ENCODE data around the gene NPR1.
"Not testable (repeated sequence)": the region's sequence is repeated elsewhere in the genome, so short reads cannot be mapped to it uniquely, and the experiment has no call there.

The NPR1 gene

GRCh38 chr1:153669606-153670005, 8.9 kb upstream of the NPR1 start:
- no peaks in the 10 kb centered on the region for H3K9me3 ChIP-seq (ENCODE audit: control insufficient read depth, insufficient read depth, low read depth, low read length)
- H3K4me1 ChIP-seq (ENCODE audit: control insufficient read depth, insufficient read depth, low read length), result no peaks in the 10 kb centered on the region
- H3K36me3 ChIP-seq (ENCODE audit: control insufficient read depth, insufficient read depth, low read length), result peaks cover 57% of the 10 kb centered on the region
- peak overlapping the region; percentile 84 for H3K4me3 ChIP-seq (ENCODE audit: low read depth, low read length)
- no peak overlapping the region for H3K27ac ChIP-seq (ENCODE audit: low read depth, low read length)
- no peaks in the 10 kb centered on the region for H3K27me3 ChIP-seq (ENCODE audit: control insufficient read depth, insufficient read depth, low read length)
- peak overlapping the region; percentile 96 for H3K9ac ChIP-seq (ENCODE audit: low read length)

- Histone ChIP-seq H3K27me3 (ENCODE audit: control insufficient read depth, insufficient read depth, low read length) (no peaks in the 10 kb centered on the region), H3K4me3 (ENCODE audit: low read depth, low read length) (peak overlapping the region; percentile 84), H3K9me3 (ENCODE audit: control insufficient read depth, insufficient read depth, low read depth, low read length) (no peaks in the 10 kb centered on the region), H3K36me3 (ENCODE audit: control insufficient read depth, insufficient read depth, low read length) (peaks cover 49% of the 10 kb centered on the region), H3K4me1 (ENCODE audit: control insufficient read depth, insufficient read depth, low read length) (no peaks in the 10 kb centered on the region), H3K27ac (ENCODE audit: low read depth, low read length) (peak overlapping the region; percentile 78), H3K9ac (ENCODE audit: low read length) (peak overlapping the region; percentile 96)
These were observed 8.1 kb upstream of the NPR1 start for GRCh38 chr1:153670257-153670858.

GRCh38 chr1:153670859-153671627, 7.4 kb upstream of the NPR1 start, which contains the start of gene ILF2:
TSS of gene ILF2 (minus strand) at chr1:153670993. CDS start at chr1:153670922, 71 bp downstream.
- H3K36me3 ChIP-seq (ENCODE audit: control insufficient read depth, insufficient read depth, low read length), result peaks cover 42% of the 10 kb centered on the region
- no peaks in the 10 kb centered on the region for H3K9me3 ChIP-seq (ENCODE audit: control insufficient read depth, insufficient read depth, low read depth, low read length)
- H3K4me3 ChIP-seq (ENCODE audit: low read depth, low read length), result peak within 1 kb of the TSS; percentile 84
- no peaks in the 10 kb centered on the region for H3K4me1 ChIP-seq (ENCODE audit: control insufficient read depth, insufficient read depth, low read length)
- H3K9ac ChIP-seq (ENCODE audit: low read length), result peak within 1 kb of the TSS; percentile 96
- H3K27ac ChIP-seq (ENCODE audit: low read depth, low read length), result peak within 1 kb of the TSS; percentile 78
- no peaks in the 10 kb centered on the region for H3K27me3 ChIP-seq (ENCODE audit: control insufficient read depth, insufficient read depth, low read length)

- Histone ChIP-seq H3K4me3 (ENCODE audit: low read depth, low read length) (peak overlapping the region; percentile 77), H3K36me3 (ENCODE audit: control insufficient read depth, insufficient read depth, low read length) (peaks cover 35% of the 10 kb centered on the region), H3K9ac (ENCODE audit: low read length) (peak overlapping the region; percentile 66), H3K27ac (ENCODE audit: low read depth, low read length) (0 out of 2 replicates have a peak overlapping the region, but pooled peaks have one; percentile 39)
- H3K27me3 ChIP-seq (ENCODE audit: control insufficient read depth, insufficient read depth, low read length); H3K9me3 ChIP-seq (ENCODE audit: control insufficient read depth, insufficient read depth, low read depth, low read length); H3K4me1 ChIP-seq (ENCODE audit: control insufficient read depth, insufficient read depth, low read length): not testable (repeated sequence)
These were observed 6.7 kb upstream of the NPR1 start for GRCh38 chr1:153671628-153672353.

GRCh38 chr1:153673511-153673910, 5.0 kb upstream of the NPR1 start:
- Histone ChIP-seq H3K27ac (ENCODE audit: low read depth, low read length) (no peak overlapping the region), H3K9me3 (ENCODE audit: control insufficient read depth, insufficient read depth, low read depth, low read length) (no peaks in the 10 kb centered on the region), H3K4me3 (ENCODE audit: low read depth, low read length) (no peak overlapping the region), H3K9ac (ENCODE audit: low read length) (no peak overlapping the region), H3K36me3 (ENCODE audit: control insufficient read depth, insufficient read depth, low read length) (peaks cover 18% of the 10 kb centered on the region), H3K27me3 (ENCODE audit: control insufficient read depth, insufficient read depth, low read length) (peaks cover 8% of the 10 kb centered on the region), H3K4me1 (ENCODE audit: control insufficient read depth, insufficient read depth, low read length) (peaks cover 5% of the 10 kb centered on the region; the same call in 1 of the 2 replicates)

GRCh38 chr1:153677718-153678518, 570 bp upstream of the NPR1 start:
- Histone ChIP-seq H3K4me1 (ENCODE audit: control insufficient read depth, insufficient read depth, low read length) (peaks cover 13% of the 10 kb centered on the region), H3K9ac (ENCODE audit: low read length) (peak overlapping the region; percentile 45), H3K27ac (ENCODE audit: low read depth, low read length) (no peak overlapping the region), H3K36me3 (ENCODE audit: control insufficient read depth, insufficient read depth, low read length) (no peaks in the 10 kb centered on the region), H3K27me3 (ENCODE audit: control insufficient read depth, insufficient read depth, low read length) (peaks cover 36% of the 10 kb centered on the region), H3K4me3 (ENCODE audit: low read depth, low read length) (peak overlapping the region; percentile 83), H3K9me3 (ENCODE audit: control insufficient read depth, insufficient read depth, low read depth, low read length) (no peaks in the 10 kb centered on the region)

GRCh38 chr1:153679337-153680119, 1.0 kb downstream of the NPR1 start:
- Histone ChIP-seq H3K36me3 (ENCODE audit: control insufficient read depth, insufficient read depth, low read length) (no peaks in the 10 kb centered on the region), H3K9me3 (ENCODE audit: control insufficient read depth, insufficient read depth, low read depth, low read length) (no peaks in the 10 kb centered on the region), H3K27ac (ENCODE audit: low read depth, low read length) (no peak overlapping the region), H3K4me1 (ENCODE audit: control insufficient read depth, insufficient read depth, low read length) (peaks cover 13% of the 10 kb centered on the region), H3K4me3 (ENCODE audit: low read depth, low read length) (peak overlapping the region; percentile 83), H3K27me3 (ENCODE audit: control insufficient read depth, insufficient read depth, low read length) (peaks cover 36% of the 10 kb centered on the region), H3K9ac (ENCODE audit: low read length) (peak overlapping the region; percentile 21)

- peaks cover 13% of the 10 kb centered on the region for H3K4me1 ChIP-seq (ENCODE audit: control insufficient read depth, insufficient read depth, low read length)
- peak overlapping the region; percentile 83 for H3K4me3 ChIP-seq (ENCODE audit: low read depth, low read length)
- no peaks in the 10 kb centered on the region for H3K9me3 ChIP-seq (ENCODE audit: control insufficient read depth, insufficient read depth, low read depth, low read length)
- H3K27me3 ChIP-seq (ENCODE audit: control insufficient read depth, insufficient read depth, low read length), result peaks cover 36% of the 10 kb centered on the region
- H3K36me3 ChIP-seq (ENCODE audit: control insufficient read depth, insufficient read depth, low read length), result no peaks in the 10 kb centered on the region
- no peak overlapping the region for H3K27ac ChIP-seq (ENCODE audit: low read depth, low read length)
- no peak overlapping the region for H3K9ac ChIP-seq (ENCODE audit: low read length)
These were observed 1.6 kb downstream of the NPR1 start for GRCh38 chr1:153680120-153680403.

- H3K27me3 ChIP-seq (ENCODE audit: control insufficient read depth, insufficient read depth, low read length), result peaks cover 36% of the 10 kb centered on the region
- no peaks in the 10 kb centered on the region for H3K9me3 ChIP-seq (ENCODE audit: control insufficient read depth, insufficient read depth, low read depth, low read length)
These were observed 4.2 kb downstream of the NPR1 start for GRCh38 chr1:153682730-153683129.

GRCh38 chr1:153683854-153684253, 5.4 kb downstream of the NPR1 start:
- Histone ChIP-seq H3K4me1 (ENCODE audit: control insufficient read depth, insufficient read depth, low read length) (peaks cover 24% of the 10 kb centered on the region), H3K4me3 (ENCODE audit: low read depth, low read length) (no peak overlapping the region), H3K27ac (ENCODE audit: low read depth, low read length) (no peak overlapping the region), H3K9ac (ENCODE audit: low read length) (no peak overlapping the region), H3K27me3 (ENCODE audit: control insufficient read depth, insufficient read depth, low read length) (peaks cover 25% of the 10 kb centered on the region), H3K36me3 (ENCODE audit: control insufficient read depth, insufficient read depth, low read length) (peaks cover 7% of the 10 kb centered on the region), H3K9me3 (ENCODE audit: control insufficient read depth, insufficient read depth, low read depth, low read length) (no peaks in the 10 kb centered on the region)

More at GRCh38 chr1:153682730-153683129, 4.2 kb downstream of the NPR1 start:
- Histone ChIP-seq H3K36me3 (ENCODE audit: control insufficient read depth, insufficient read depth, low read length) (peaks cover 7% of the 10 kb centered on the region), H3K9ac (ENCODE audit: low read length) (no peak overlapping the region), H3K4me3 (ENCODE audit: low read depth, low read length) (no peak overlapping the region), H3K27ac (ENCODE audit: low read depth, low read length) (no peak overlapping the region), H3K4me1 (ENCODE audit: control insufficient read depth, insufficient read depth, low read length) (peaks cover 20% of the 10 kb centered on the region)

All from HUES6 (cell line).